HG03457 (cell line): ENCODE measurements around the gene FBLN2.

Source experiments
- ATAC-seq: cut with Tn5 transposase; IDR thresholded peaks from one replicate; pipeline ENCODE4 v1.9.1; 2021; ENCODE audit warnings: moderate number of reproducible peaks; ENCODE audit not compliant: unreplicated experiment

Gene FBLN2

GRCh38 chr3:13682331-13683013 is 133.5 kb downstream of the FBLN2 start:
- ATAC-seq, result no peak

GRCh38 chr3:13683288-13683687 is 134.4 kb downstream of the FBLN2 start:
- no peak for ATAC-seq

- ATAC-seq, result no peak
Measured at GRCh38 chr3:13683772-13684171, 134.8 kb downstream of the FBLN2 start.

DNA sequence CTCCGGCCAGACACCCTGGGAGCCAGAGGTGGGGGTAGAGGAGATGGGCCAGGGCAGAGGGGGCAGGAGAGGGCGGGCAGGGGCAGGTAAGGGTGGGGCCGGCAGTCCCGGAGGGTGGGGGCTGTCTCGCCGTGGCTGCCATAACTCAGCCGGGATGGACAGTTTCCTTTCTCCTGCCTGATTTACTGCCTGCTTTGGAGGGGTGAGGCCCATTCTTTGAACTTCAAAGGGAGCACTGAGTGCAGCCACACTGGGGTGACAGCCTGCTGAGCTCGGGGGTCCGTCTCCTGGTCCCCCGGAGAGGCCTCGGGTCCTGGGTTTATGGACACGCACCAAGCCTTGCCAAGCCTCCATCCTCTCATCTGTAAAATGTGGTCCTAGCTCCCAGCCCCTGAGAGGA is 135.4 kb downstream of the FBLN2 start:
- ATAC-seq, result no peak

GRCh38 chr3:13684854-13685253 is 135.9 kb downstream of the FBLN2 start:
- ATAC-seq, result no peak

DNA sequence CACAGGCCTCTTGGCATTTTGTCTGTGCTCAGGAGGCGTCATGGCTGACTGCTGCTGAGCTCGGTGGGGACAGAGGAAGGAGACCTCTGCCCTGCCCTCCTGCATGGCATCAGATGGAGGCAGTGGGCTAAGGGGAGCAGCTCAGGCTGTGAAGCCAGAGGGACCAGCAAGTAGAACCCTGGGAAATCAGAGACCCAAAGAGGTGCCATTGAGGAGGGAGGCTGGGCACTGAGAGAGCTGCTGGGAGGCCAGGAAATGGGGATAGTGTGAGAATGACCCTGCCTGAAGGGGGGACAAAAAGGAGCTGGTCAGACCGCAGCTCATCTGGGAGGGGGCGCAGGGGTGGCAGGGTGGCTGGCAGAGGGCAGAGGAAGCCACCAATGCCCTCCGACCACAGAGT is 136.8 kb downstream of the FBLN2 start:
- no peak for ATAC-seq

DNA sequence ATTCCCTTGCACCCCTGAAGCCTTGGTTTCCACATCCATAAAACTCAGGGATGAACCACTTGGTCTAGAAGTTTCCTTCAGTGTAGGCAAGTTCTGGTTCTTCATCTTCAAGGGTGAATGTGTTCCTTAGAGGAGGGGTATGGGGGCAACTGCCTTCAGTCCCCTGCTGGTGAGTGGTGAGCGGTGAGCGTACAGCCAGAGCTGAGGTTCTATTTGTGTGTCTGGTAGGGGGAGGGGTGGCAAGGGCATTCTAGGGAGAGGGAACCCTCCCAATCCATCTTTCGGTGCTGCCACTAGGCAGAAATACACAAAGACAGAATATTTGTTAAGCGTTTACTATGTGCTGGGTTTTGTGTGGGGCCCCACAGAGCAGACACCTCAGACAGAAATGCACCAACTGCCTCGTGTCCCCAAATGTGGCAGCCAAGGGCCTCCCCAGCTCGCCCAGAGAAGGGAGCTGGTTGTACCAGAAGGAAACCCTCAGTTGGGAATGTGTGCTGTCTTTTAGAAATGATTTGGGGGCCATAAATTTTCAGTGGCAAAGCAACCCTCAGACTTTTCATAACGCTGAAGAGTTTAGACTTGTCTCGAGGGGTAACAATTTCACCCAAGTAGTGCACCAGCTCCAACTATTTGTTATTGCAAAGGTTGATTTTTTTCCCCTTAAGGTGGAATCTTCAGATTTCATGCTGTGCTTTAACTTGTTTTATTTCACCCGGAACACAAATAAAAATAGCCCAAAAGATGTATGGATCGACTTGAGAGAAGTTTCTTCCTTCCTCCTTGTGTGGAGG is 137.6 kb downstream of the FBLN2 start:
- ATAC-seq, result no peak

- ATAC-seq, result no peak
Measured at GRCh38 chr3:13687517-13687943, 138.6 kb downstream of the FBLN2 start.
